ENCODE data around the gene BEST1. TPM values are rescaled to one million over a fixed set of nuclear protein-coding genes. Genes with fewer than 3 reads are reported as not detected.
A peak's percentile ranks its signal among the peaks of the same experiment; 100 is the strongest.

The BEST1 gene
- total RNA-seq, 1 donor from 2014 or later, result 1.1 TPM

GRCh38 chr11:61973476-61974162 lies 23.5 kb downstream of the BEST1 start:
- Mint-ChIP-seq H3K9me3 (no peaks in the 10 kb centered on the region), H3K4me3 (peak overlapping the region; percentile 11), H3K27ac (peak overlapping the region; percentile 96), H3K36me3 (no peaks in the 10 kb centered on the region), H3K27me3 (ENCODE audit: low read depth) (no peaks in the 10 kb centered on the region), H3K4me1 (peaks cover 77% of the 10 kb centered on the region)
- DNase-seq (ENCODE audit: low spot score in 2 of 2, unreplicated experiment in 2 of 2), result peak in 1 of 2 experiments; percentile 37
- TF ChIP-seq CTCF (IDR thresholded peaks at IDR 0.05; ENCODE audit: unreplicated experiment), result no peak

GRCh38 chr11:61974766-61975631 lies 24.8 kb downstream of the BEST1 start:
- H3K9me3 Mint-ChIP-seq, result no peaks in the 10 kb centered on the region
- no peak for TF ChIP-seq CTCF (IDR thresholded peaks at IDR 0.05; ENCODE audit: unreplicated experiment)
- H3K4me3 Mint-ChIP-seq, result no peak overlapping the region
- peak in 1 of 2 experiments; percentile 33 for DNase-seq (ENCODE audit: low spot score in 2 of 2, unreplicated experiment in 2 of 2)
- no peaks in the 10 kb centered on the region for H3K27me3 Mint-ChIP-seq (ENCODE audit: low read depth)
- peaks cover 71% of the 10 kb centered on the region for H3K4me1 Mint-ChIP-seq
- peak overlapping the region; percentile 91 for H3K27ac Mint-ChIP-seq
- H3K36me3 Mint-ChIP-seq, result no peaks in the 10 kb centered on the region

GRCh38 chr11:61975638-61976419 lies 25.7 kb downstream of the BEST1 start:
- no peaks in the 10 kb centered on the region for H3K27me3 Mint-ChIP-seq (ENCODE audit: low read depth)
- no peak for TF ChIP-seq CTCF (IDR thresholded peaks at IDR 0.05; ENCODE audit: unreplicated experiment)
- peak in 1 of 2 experiments; percentile 33 for DNase-seq (ENCODE audit: low spot score in 2 of 2, unreplicated experiment in 2 of 2)
- peak overlapping the region; percentile 91 for H3K27ac Mint-ChIP-seq
- H3K4me3 Mint-ChIP-seq, result no peak overlapping the region
- peaks cover 70% of the 10 kb centered on the region for H3K4me1 Mint-ChIP-seq
- no peaks in the 10 kb centered on the region for H3K36me3 Mint-ChIP-seq
- H3K9me3 Mint-ChIP-seq, result no peaks in the 10 kb centered on the region

- TF ChIP-seq CTCF (IDR thresholded peaks at IDR 0.05; ENCODE audit: unreplicated experiment), result no peak
- H3K4me1 Mint-ChIP-seq, result peaks cover 70% of the 10 kb centered on the region
- no peak for DNase-seq (ENCODE audit: low spot score in 2 of 2, unreplicated experiment in 2 of 2)
- no peak overlapping the region for H3K4me3 Mint-ChIP-seq
- peak overlapping the region; percentile 66 for H3K27ac Mint-ChIP-seq
- H3K27me3 Mint-ChIP-seq (ENCODE audit: low read depth), result no peaks in the 10 kb centered on the region
- H3K9me3 Mint-ChIP-seq, result no peaks in the 10 kb centered on the region
- H3K36me3 Mint-ChIP-seq, result no peaks in the 10 kb centered on the region
These were observed 26.3 kb downstream of the BEST1 start for GRCh38 chr11:61976420-61976800.

GRCh38 chr11:61976813-61977475 lies 26.8 kb downstream of the BEST1 start:
- Mint-ChIP-seq H3K9me3 (no peaks in the 10 kb centered on the region), H3K4me1 (peaks cover 64% of the 10 kb centered on the region), H3K27ac (peak overlapping the region; percentile 66), H3K27me3 (ENCODE audit: low read depth) (no peaks in the 10 kb centered on the region), H3K36me3 (no peaks in the 10 kb centered on the region), H3K4me3 (no peak overlapping the region)
- DNase-seq (ENCODE audit: low spot score in 2 of 2, unreplicated experiment in 2 of 2), result peak in 1 of 2 experiments; percentile 30
- no peak for TF ChIP-seq CTCF (IDR thresholded peaks at IDR 0.05; ENCODE audit: unreplicated experiment)
